ENCODE measurements around the gene GGTLC3.
"Not testable (repeated sequence)": the region's sequence is repeated elsewhere in the genome, so short reads cannot be mapped to it uniquely, and the experiment has no call there.

Gene GGTLC3

DNA sequence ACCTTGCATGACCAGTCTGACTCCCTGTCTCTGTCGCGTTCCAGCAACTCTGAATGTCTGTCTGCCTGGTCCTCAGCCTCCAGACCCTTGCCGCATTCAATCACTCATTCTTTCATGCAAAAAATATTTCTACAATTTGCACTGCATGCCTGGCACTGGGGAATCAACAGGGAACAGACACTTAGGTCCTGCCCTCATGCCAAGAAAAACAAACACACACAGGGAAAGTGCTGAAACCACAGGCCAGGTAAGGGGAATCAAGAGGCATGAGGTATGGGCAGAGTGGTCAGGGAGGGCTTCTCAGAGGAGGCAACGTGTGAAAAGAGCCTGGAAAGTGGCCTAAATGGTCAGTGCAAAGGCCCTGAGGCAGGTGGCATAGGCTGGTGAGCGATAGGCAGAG lies at the start of gene GGTLC3:
Gene GGTLC3, minus strand, starts transcription at position 101 of the 400 bp plus-strand sequence. CDS start 264 bp downstream, outside the sequence.
- DNase-seq = not testable (repeated sequence)

DNA sequence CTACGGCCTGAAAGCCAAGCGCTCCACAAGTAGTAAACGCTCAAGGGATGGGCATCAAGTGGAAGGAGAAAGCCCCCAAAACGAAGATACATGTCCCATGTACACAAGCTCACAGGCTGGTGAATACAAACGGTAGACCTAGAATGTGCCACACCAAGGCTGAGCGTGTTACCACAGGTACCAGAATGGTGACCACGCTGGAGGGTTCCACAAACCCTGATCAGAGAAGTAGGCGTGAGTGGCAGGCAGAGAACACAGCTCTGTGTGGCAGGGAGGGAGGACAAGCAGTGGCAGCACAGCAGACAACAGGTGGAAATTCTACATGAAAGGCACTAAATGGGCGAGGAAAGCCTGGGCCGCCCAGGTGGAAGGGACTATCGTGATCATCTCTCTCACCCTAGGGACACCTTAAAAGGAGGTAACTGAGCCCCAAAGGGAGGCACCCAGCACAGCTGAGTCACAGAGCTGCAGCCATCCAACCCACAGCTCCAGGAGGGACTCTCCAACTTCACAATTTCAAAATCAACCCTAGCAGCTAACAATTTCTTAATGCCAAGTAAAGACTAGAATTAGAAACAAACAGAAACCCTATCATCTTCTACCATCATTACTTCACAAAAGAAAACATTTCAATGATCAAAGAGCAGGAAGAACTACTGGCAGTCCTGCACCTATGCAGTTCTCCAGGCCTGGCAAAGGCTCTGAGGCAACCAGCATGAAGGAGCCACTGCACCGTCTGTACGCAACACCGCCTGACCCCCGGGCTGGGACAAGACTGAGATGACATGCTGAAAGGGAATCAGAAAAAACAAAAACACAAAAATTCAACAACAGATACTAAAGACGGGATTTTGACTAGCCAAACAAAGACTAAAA lies 42.4 kb upstream of the GGTLC3 start:
- not testable (repeated sequence) for DNase-seq

DNA sequence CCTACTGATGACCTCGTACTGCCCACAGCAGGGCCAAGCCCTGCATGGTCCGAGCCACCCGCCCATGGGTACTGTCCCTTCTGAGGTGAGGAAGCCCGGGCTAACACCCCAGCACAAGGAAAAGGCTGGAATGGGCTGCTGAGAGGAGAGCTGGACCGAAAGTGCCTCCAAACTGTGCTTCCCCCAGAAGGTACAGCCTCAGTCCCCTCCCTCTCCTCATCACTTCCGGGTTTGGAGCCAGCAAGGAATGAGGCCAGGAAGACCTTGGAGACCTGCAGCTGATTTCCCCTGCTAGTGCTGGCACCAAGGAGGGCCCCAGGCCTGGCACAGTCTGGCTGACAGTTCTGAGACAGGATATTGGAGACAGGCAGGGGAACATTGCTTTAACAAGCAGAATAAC lies 41.0 kb upstream of the GGTLC3 start:
- not testable (repeated sequence) for DNase-seq

DNA sequence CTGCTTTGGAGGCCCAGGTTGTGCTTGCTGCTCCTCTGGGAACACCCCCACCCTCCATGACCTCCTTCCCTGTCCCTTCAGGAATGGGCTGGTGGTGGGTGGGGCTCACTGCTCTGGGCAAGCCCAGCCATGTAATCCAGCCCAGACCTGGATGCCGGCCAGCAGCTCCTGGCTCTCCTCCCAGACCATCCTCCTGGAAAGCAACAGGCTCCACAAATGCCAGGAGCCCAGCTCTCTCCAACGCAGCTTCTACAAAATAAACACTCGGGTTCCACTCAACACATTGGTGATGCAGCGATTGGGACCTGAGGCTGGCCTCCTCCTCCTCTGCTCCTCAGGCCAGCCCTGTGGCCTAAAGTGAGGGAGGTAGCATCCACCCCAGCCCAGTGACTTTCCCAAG lies 40.6 kb upstream of the GGTLC3 start:
- DNase-seq = not testable (repeated sequence)

DNA sequence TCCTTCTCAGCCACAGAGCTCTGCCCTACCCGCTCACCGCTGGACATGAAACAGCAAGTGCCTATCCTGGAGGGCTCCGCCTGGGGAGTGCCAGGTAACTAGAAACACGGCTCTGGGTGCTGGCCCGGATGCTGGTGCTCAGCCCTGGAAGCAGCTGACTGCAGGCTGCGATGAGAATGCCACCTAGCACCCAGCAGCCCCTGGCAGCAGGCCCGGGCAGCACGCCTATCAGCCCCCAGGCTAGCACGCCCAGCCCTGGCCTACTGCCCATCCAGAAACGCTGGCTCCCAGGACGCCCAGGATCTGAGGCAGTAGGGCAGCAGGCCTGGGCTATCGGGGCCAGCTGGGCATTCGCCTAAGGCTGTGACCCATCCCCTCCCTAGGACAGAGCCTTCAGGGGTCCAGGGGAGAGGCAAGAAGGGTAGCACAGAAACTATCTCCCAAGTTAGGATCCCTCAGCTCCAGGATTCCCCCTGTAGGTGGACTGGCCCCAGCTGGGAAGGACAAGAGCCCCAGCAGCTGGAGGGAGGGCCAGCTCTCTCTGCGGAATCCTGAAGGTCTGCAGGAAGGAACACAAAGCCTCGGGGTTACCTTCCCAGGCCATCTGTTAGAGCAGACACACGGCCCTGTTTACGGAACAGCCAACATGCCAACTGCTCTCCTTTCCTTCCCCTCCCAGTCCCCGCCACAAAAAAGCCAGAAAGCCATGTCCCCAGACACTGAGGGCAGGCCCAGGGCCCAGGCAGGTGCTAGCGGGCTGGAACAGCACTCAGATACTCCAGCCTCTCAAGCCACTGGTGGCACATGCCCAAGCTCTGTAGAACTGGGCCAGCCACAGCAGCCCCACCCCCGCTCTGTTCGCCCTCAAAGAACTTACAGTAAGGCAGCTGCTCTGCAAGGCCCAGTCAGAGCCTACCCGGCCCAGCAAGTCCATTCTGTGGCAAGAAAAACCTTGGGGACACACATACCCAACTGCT lies 36.6 kb upstream of the GGTLC3 start:
- not testable (repeated sequence) for DNase-seq

DNA sequence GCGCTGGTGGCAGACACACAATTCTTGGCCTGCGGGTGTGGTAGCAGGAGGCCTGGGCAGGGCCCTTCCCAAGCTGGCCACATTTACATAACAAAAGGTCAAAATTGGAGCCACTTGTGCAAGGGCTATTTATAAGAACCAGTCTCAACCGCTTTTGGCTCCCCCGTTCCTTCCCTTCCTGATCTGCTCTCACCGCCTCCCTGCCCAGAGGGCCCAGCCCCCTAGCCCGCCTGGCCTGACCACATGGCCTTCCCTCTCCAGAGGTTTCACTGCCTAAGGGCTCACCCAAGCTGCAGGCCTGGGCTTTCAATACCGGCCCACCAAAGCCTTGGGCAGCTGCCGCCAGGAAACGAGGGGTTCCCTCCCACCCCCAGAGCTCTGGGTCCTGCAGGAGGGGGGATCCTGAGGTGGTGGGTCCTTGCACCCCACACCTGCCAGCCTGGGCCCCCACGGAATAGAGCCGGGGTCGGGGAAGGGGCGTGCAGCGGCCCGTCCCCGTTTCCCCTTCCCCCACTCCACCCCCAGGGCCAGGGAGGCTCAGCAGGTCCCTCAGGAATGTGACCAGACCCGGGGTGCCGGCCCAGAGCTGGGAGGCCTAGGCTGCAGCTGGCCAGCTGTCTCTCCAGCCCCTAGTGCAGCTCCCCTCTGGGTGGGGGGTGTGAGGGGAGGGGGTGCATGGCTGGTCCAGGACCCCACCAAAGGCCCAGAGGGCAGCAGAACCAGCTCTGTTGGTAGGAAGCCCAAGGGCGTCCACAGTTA lies 35.1 kb upstream of the GGTLC3 start:
- DNase-seq = not testable (repeated sequence)

DNA sequence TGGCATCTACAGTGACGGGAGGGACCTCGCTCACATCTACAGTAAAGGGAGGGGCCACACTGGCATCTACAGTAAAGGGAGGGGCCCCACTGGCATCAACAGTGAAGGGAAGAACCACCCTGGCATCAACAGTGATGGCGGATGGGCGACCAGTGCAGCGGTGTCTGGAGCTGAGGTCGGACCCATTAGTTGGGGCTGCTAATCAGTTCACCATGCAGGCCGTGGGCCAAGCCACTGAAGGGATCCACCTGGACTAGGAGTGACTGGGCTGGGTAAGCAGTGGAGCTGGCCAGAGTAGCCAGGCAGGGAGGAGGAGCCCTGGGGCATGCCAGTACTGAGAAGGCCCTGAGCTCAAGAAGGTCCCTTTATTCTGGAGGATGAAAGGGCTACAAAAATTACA lies 33.1 kb upstream of the GGTLC3 start:
- DNase-seq = not testable (repeated sequence)

DNA sequence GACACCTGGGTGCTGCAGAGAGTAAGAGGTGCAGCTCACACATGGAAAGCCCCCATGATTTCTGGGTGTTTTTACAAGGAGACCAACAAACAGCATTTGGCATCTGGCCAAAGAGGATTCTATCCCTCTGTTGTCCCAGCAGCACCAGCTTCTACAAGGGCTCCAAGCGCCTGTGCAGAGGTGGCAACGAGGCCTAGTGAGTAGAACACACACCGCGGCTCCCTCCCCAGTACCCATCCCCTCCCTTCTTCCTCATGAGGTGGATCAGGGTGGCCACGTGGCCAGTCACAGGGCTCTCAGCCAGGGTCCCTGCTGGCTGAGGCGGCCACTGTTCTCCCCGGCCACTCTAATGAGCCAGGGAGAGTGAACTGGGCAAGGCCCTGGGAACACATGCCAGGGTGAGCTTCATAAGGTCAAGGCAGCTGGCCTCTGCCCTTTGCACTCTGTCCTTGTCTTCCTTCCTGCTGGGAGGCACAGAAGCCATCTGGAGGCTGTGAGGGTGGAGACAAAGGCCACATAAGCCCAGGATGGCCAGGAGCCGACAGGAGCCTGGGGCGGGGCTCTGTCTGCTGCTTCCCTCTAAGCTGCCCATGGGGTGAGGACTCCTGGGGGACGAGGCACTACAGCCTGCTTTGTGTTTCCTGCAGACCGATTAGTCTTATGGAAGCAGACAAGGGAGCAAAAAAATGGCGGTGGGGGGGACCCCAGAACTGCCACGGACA lies 31.7 kb upstream of the GGTLC3 start:
- DNase-seq = not testable (repeated sequence)

DNA sequence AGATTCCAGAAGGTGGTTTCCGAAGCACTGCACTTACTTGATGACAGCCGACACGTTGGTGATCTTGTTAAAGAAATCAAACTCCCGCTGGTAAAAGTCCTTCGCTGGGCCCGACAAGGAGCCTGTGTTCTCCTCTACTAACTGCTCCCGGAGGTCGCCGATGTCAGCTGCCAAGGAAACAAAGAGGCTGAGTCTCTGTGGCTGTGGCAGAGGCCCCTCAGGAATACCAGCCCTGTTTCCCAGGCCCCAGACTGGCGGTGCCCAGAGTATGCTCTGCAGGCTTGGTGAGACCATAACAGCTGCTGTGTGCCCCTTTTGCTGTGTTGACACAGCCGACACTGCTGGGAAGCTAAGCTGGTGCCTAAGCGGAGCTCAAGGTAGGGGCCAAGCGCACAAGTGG lies 26.7 kb upstream of the GGTLC3 start:
- DNase-seq = not testable (repeated sequence)

DNA sequence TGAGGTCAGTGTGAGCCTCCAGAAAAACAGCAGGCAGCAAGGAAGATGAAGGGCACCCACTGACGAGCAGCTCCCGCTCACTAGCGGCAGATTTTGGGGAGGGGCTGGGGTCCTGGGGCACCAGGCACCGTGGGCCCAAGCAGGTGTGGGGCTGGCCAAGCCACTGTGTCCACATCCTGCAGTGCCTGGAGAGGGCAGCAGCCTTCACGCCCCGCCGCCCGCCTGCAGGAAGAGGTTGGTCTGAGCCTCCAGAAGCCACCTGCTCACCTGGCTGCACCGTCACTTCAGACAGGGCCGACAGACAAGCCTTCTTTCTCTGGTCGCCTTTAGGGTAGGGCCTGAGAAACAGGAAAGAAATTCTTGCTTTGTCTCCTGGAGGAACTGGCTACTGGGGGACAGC lies 25.4 kb upstream of the GGTLC3 start:
- not testable (repeated sequence) for DNase-seq

DNA sequence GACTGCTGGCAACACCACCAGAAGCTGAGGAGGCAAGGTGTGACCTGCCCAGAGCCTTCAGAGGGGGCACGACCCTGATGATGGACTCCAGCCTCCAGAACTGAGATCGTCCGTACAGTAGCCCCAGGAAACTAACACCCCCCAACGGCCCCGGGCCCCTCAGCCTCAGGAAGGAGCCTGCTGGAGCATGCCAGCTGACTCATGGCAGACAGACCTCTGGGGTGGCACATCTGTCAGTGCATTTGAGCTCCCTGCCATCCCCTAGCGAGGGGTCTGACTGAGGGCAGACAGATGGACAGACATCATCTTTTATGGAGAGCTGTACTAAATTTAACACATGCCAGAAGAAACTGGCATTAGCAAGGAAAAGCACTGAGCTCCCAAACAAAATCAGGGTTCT lies 22.0 kb upstream of the GGTLC3 start:
- DNase-seq = not testable (repeated sequence)

DNA sequence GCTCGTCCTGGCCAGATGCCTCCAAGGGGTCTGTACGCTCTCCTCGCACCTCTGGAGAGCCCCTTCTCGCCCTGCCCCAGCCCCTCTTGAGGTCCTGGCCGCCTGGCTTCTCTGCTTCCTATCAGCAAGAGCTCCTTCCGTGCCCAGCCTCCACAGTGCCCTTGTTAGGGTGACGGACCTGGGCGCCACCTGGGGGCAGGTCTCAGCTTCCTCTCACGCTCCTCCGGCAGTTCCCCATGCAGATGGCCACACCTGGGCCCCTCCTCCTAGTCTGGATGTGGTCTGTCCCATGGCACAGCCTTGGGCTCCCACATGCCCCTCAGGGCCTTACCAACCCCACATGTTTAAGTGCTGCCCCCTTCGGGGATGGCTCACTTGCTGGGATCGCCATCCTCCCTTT lies 16.4 kb upstream of the GGTLC3 start:
- not testable (repeated sequence) for DNase-seq

DNA sequence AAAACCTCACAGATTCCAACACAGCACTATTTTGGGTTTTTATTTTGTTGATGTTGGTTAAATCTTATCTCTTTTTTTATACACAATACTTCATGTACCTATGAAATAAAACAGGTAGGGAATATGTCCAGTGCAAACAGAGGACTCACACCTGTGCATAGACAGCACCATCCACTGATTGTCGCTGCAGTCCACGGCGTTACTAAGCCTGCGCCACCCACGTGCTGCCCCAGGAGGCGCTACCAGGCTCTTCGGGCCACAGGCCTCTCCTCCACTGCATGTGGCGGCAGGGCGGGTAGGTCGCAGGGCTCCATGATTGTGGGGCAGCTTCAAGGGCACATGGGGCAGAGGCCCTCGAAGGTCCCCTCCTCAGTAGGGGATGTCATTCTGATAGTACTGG lies 15.7 kb upstream of the GGTLC3 start:
- not testable (repeated sequence) for DNase-seq

DNA sequence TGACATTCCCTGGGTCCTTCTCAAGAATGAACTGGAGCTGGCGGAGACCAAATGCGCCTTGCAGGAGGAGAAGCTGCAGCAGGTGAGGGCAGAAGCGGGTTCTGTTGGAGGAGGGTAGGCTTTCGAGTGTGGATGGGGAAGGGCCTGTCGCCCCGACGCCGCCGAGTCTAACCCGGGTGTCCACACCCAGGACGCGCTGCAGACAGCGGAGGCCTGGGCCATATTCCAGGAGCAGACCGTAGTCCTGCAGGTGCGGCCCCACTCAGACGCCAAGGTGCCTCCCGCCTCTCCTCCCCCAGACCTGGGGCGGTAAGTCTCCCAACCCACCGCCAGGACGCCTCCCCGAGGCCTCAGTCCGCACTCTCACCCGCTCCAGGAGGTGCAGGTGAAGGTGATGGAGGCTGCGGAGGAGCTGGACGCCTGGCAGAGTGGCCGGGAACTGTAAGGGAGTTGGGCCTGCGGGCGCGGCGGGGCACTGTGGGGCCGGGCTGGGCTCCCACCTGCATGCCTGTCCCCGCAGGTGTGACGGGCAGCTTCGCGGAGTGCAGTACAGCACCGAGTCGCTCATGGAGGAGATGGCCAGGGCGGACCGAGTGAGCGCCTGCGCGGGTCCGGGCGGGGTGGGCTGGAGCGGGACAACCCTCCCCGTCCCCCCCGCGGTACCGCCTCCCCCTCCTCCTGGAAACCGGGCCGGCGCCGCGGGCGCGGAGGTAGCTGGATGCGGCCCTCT lies 11.6 kb upstream of the GGTLC3 start:
- DNase-seq = not testable (repeated sequence)

DNA sequence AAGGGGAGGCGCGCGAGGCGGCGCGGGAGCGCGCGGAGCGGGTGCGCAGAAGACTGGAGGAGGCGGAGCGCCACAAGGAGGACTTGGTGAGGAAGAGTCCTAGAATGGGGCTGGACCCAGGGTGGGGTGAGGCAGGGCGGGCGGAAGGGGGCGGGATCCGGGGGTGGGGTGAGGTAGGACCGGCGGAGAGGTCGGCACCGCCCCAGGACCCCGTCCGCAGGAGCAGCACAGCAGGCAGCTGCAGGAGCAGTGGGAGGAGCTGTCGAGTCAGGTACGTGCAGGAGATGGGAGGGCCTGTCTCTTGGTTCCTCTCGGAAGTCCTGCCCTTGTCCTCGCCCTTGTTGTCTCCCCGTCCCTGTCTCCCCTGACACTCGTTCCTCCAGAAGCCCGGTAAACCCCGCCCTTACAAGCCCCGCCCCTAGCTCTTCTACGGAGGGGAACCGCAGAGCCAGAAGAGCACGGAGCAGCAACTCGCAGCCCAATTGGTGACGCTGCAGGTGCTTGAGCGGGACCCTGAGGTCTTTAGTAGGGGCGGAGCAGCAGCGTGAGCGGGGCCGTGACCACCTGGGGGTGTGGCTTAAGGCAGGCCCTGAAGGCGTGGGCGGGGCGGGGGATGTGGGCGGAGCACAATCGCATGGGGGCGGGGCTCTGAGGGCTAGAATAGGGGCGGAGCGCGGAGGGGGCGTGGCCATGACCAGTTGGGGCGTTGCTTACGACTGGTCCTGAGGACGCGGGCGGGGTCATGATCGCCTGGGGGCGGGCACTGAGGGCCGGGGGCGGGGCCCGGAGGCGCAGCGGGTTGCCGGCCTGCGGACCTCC lies 10.8 kb upstream of the GGTLC3 start:
- DNase-seq = peak; percentile 75

DNA sequence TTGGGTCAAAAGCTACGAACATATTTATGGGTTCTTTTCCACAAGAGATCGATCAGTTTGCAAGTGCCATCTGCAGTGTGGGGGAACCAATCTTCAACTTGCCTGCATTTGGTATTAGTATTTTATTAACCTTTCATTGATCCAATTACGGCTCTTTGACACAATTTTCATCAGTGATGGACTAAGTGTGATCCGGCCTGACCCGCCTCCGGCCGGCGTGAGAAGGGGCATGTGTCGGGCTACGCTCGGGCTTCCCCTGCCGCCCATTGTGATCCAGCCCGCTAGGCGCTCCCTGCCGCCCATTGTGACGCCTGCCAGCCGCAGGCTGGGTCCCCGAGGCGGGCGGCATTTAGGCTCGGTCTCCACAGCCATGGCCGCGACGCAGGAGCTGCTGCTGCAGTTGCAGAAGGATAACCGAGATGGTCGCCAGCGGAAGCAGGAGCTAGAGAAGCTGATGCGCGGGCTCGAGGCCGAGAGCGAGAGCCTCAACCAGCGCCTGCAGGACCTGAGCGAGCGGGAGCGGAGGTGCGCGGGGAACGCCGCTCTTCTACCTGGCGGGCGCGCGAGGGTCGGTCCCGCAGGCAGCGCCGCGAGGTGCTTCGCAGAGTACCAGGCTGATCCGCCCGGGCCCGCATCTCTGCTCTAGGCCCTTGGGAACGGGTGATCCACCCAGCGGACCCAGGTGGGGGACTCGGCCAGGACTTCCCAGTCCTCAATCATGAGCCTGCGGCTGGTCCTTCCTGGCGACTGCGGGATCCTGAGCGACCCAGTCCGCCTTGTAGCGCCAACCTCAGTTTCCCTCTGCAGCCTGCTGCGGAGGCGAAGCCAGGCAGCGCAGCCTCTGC lies 10.0 kb upstream of the GGTLC3 start, which contains the start of gene TMEM191B:
Gene TMEM191B, plus strand, starts transcription at position 51 of the 845 bp plus-strand sequence. Its CDS starts 179 bp downstream, at position 230.
- DNase-seq = not testable (repeated sequence)

DNA sequence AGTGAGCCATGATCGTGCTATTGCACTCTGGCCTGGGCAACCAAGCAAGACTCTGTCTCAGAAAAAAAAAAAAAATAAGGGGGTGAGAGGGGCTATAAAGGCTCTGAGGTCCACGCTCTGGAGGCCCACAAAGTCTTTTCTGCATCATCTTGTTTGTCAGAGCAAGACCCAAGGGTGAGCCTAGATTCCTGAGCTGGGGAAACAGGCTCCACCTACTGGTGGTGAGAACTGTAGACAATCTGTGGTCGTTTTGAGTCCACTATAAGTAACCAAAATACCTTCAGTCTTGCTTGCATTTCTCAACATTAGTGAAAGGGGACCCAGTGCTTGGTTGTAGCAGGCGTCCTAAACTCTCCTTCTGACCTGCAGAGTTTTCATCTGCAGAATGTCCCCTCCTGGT lies 5.4 kb upstream of the GGTLC3 start:
- not testable (repeated sequence) for DNase-seq

DNA sequence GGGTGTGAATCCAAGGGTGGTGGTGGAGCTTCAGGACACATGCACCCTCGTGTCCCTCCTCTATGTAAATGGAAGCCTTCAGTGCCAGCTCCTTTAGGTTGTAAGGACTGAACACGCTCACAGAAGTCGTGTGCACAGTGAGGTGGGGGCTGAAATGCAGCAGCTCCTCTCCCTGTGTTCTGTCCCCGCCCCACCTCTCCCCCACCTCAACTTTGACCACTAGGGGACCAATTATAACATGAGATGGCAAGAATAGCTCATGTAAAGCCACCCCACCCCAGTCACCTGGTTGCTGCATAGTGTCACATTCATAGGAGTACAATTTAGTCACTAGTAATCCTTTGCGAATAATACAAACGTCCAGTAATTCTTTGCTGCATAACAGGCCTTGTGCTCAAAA lies 4.8 kb upstream of the GGTLC3 start:
- not testable (repeated sequence) for DNase-seq

DNA sequence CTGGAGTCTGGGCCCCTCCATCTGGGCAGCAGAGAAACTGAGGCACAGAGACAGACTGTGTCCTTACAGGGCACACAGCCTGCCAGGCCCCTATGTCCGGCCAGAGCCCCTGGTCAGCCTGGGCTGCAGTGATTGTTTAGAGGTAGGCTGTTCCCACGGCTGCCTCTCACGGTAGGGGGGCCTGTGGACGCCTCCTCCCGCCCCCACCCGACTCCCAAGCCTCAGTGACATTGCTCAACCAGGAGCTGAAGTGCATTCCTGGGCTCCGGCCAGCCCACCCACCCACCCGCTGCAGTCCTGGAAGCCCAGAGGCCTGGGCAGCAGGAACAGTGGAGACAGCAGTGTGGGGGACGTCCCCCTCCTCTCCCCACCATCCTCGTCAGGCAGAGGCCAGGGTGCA lies 4.5 kb downstream of the GGTLC3 start:
- DNase-seq = not testable (repeated sequence)
